Right cardiac atrium (tissue), 5 donors: Measurements from ENCODE around the gene KBTBD8. TPM values are rescaled to one million over a fixed set of nuclear protein-coding genes. Genes with fewer than 3 reads are reported as not detected.

Experiments used
- ATAC-seq, 2 donors: fragments of 200-7000 bp; cut with Tn5 transposase; one replicate each; pipeline versions ENCODE4 v1.8.0 to v1.9.1; 2020; ENCODE audit warnings: moderate library complexity in 2 of 2, mild to moderate bottlenecking in 1 of 2
- DNase-seq, 3 donors: peaks; one replicate each; pipeline ENCODE4 v3.0.0-alpha.2; 2020
- H3K27ac ChIP-seq: one replicate; pipeline ENCODE4 v1.5.1; 2013; ENCODE audit warnings: mild to moderate bottlenecking, low read length, control low read depth, moderate library complexity
- H3K27me3 ChIP-seq: one replicate; pipeline ENCODE4 v1.6.1; 2013; ENCODE audit not compliant: control insufficient read depth, insufficient read depth
- H3K4me1 ChIP-seq: one replicate; pipeline ENCODE4 v1.6.1; 2013; ENCODE audit warnings: low read length; ENCODE audit not compliant: control insufficient read depth, insufficient read depth
- H3K4me3 ChIP-seq: one replicate; pipeline ENCODE4 v1.5.1; 2013; ENCODE audit warnings: low read length, control low read depth
- H3K9me3 ChIP-seq: one replicate; pipeline ENCODE4 v1.6.1; 2013; ENCODE audit warnings: low read length; ENCODE audit not compliant: control insufficient read depth
- WGBS: extraction: QIAGEN DNeasy Blood & Tissue Kit; methylation state at CpG from one replicate; pipeline ENCODE4 v1.1.7; 2013; 5-methylcytosine and 5-hydroxymethylcytosine counted together
- intact Hi-C, 4 donors: fragments of 100-400 bp; cut with DNase I; formaldehyde crosslinking; loops; one replicate each; pipeline versions ENCODE4 v1.11.0 to v1.14.0; 2022 to 2023
- polyA plus RNA-seq: library from polyadenylated mRNA; stranded (reverse); fragments of 200-250 nt; gene quantifications from one replicate; pipeline ENCODE4 v1.2.3, GENCODE V29; 2013
- total RNA-seq, 4 donors: library from RNA; stranded (reverse); fragmentation: NEBNext Ultra II Directional; extraction: Animal tissue kit (Norgen Biotek cat#: 25700); gene quantifications; one replicate each; pipeline ENCODE4 v1.2.1, GENCODE V29; 2021
- donor health status: healthy with polysubstance abuse.
- donor health status: DM: no; HTN: yes; CAD: no.
- donor health status: DM: no; HTN: no; CAD: no.
- donor health status: DM: no; HTN: yes; CAD: no; lungs with severe emphysema.
- donor health status: DM: yes; HTN: yes; CAD: no.

KBTBD8 gene
- total and polyA plus RNA-seq, 5 donors, result 2.0 to 7.1 (median 5.6) TPM

DNA sequence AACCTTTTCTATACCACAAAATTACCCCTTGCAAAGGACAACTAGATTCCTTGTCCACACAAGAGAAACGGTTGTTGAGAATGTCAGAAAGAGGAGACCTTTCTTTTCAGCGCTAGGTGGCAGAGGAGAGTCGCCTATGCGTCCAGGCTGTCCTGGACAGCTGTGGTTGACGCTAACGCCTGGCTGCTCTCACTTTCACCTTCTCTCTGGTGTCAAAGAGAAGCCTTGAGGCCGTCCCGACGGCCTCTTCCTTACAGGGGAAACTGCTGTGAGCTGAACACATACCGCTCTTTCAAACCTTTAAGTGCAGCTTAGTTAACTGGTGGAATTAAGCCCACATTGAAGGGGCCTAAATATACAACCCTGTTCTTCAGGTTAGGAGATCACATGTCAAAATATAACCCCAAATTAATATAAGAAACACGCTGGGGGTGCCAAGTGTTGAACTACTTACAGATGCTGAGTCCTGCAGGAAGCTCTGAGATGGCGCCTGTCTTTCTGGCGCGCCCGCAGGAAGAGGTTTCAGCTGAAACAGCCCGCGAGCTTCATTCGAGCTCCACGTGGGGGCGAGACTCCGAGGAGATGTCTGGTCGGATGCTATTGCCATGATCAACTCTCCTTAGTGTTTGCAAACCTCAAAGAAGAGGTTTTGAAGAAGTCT lies 26.1 kb upstream of the KBTBD8 start:
- Histone ChIP-seq H3K9me3 (no peaks in the 10 kb centered on the region), H3K27ac (no peak overlapping the region), H3K4me3 (peak overlapping the region; percentile 63), H3K4me1 (no peaks in the 10 kb centered on the region), H3K27me3 (peaks cover 2% of the 10 kb centered on the region)
- intact Hi-C loops, result no loop called here
- DNase-seq, result peak; percentile 71 to 83 (median 77)
- ATAC-seq, result peak; percentile 97 to 98
- 9% methylated on average over 22 of the region's 22 CpGs for WGBS

DNA sequence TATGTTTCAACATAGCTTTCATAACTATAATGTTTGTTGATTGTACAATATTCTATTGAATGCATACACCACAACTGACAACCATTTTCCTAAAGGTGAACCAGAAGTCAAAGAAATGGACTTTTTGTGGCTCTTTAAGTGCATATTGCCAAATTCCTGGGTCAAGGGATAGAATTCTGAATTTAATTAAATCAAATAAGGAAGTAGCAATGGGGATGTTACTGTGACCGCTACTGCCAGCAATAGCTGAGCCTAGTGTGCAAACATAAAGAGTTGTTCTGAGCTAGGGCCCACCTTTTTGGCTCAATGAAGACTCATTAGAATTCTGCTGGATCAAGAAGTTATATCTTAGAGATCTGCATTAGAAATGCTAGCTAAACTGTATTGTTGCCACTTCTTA lies 17.3 kb upstream of the KBTBD8 start:
- H3K27me3 ChIP-seq, result no peaks in the 10 kb centered on the region
- H3K9me3 ChIP-seq, result no peaks in the 10 kb centered on the region
- WGBS, result 88% methylated on average over 1 of the region's 1 CpG
- DNase-seq (no peak), ATAC-seq (no peak)
- H3K4me1 ChIP-seq, result no peaks in the 10 kb centered on the region
- H3K27ac ChIP-seq, result no peak overlapping the region
- no peak overlapping the region for H3K4me3 ChIP-seq
- intact Hi-C loops, result loop anchor here in 2 of 4 donors (10.0 kb wide), 1 partner anchor 54 kb away; no protein-coding TSS in a partner anchor

DNA sequence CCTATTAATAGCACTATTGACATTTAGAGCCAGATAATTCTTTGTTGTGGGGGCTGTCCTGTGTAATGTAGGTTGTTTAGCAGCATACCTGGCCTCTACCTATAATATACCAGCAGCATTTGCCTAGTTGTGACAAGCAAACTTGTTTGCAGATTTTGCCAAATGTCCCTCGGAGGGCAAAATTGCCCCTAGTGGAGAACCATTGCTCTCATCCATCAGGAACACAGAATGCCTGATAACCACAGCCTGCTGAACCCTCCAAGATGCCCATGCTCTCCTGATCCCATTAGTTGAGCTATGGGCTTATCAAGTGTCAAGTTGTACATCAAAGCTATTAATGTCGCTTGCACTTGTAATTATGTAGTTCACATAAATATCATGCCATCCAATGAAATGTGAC lies 15.0 kb upstream of the KBTBD8 start:
- H3K9me3 ChIP-seq, result no peaks in the 10 kb centered on the region

DNA sequence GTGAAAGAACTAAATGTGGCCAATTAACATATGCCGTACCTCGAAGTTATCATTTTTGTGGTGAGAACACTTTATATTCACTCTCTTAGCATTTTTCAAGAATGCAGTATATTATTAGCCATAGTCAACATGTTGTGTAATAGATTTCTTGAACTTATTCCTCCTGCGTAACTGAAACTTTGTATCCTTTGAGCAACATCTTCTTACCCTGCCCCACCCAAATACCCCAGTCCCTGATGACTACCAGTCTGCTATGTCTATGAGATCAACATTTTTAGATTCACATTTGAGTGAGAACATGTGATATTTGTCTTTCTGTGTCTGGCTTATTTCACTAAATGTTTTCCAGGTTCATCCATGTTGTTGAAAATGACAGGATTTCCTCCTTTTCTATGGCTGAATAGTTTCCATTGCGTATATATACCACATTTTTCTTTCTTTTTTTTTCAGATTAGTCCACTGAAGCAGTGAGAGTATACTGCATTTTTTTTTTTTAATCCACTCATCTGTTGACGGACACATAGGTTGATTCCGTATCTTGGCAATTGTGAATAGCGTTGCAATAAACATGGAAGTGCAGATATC lies 12.7 kb upstream of the KBTBD8 start:
- 89% methylated on average over 7 of the region's 7 CpGs for WGBS
- no peak overlapping the region for H3K4me3 ChIP-seq
- H3K9me3 ChIP-seq, result no peaks in the 10 kb centered on the region
- intact Hi-C loops, result loop anchor here (5.0 to 10.0 kb wide), 2 partner anchors 49 to 52 kb away; no protein-coding TSS in a partner anchor
- ATAC-seq, result no peak
- H3K27me3 ChIP-seq, result no peaks in the 10 kb centered on the region
- DNase-seq, result no peak
- no peaks in the 10 kb centered on the region for H3K4me1 ChIP-seq
- H3K27ac ChIP-seq, result no peak overlapping the region

More for the DNA sequence above, 15.0 kb upstream of the KBTBD8 start:
- H3K27ac ChIP-seq, result no peak overlapping the region
- H3K4me3 ChIP-seq, result no peak overlapping the region
- H3K27me3 ChIP-seq, result no peaks in the 10 kb centered on the region
- ATAC-seq (no peak), DNase-seq (no peak)
- no peaks in the 10 kb centered on the region for H3K4me1 ChIP-seq
- intact Hi-C loops, result loop anchor here in 2 of 4 donors (10.0 kb wide), 1 partner anchor 52 kb away; no protein-coding TSS in a partner anchor
- 67% methylated on average over 2 of the region's 2 CpGs for WGBS

DNA sequence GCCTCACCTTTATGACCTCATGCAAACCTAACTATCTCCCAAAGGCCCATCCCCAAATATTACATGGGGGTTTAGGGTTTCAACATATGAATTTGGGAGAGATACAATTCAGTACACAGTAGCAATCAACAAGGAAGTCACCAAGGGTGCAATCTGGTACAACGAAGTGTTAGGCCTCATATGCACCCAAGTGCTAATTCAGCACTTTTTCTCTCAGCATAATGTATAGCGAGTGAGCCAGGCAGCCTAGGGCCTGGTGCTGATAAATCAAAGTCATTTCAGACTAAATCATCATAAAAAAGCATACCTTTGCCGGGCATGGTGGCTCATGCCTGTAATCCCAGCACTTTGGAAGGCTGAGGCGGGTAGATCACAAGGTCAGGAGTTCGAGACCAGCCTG lies 11.7 kb upstream of the KBTBD8 start:
- Histone ChIP-seq H3K27ac (no peak overlapping the region), H3K27me3 (no peaks in the 10 kb centered on the region), H3K4me3 (no peak overlapping the region), H3K4me1 (no peaks in the 10 kb centered on the region), H3K9me3 (no peaks in the 10 kb centered on the region)
- ATAC-seq, result no peak
- intact Hi-C loops, result loop anchor here (5.0 to 10.0 kb wide), 2 partner anchors 48 to 51 kb away; no protein-coding TSS in a partner anchor
- DNase-seq, result no peak
- 89% methylated on average over 5 of the region's 5 CpGs for WGBS

DNA sequence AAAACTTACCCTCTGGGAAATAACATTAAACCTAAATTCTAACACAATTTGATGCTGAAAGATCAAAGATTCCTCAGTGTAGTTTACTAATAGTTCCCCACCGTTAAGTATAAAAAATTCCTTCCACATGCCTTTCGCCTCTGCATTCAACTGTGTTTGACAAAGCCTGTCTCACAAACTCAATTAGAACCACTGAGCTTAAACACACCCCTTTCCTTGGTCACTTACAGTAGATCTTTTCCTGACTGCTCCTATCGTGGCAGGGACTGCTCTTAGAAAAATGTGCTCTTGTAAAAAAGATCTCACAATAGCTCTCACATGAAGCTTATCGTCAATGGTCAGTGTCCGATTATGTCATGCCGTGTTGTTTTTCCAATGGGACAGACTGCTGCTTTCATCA lies 8.9 kb upstream of the KBTBD8 start:
- no peak for ATAC-seq
- WGBS, result 29% methylated on average over 6 of the region's 6 CpGs
- no peak for DNase-seq
- no peak overlapping the region for H3K4me3 ChIP-seq
- H3K4me1 ChIP-seq, result no peaks in the 10 kb centered on the region
- no peak overlapping the region for H3K27ac ChIP-seq
- H3K27me3 ChIP-seq, result no peaks in the 10 kb centered on the region
- intact Hi-C loops, result loop anchor here (5.0 to 10.0 kb wide), 2 partner anchors 46 to 48 kb away; no protein-coding TSS in a partner anchor
- no peaks in the 10 kb centered on the region for H3K9me3 ChIP-seq

DNA sequence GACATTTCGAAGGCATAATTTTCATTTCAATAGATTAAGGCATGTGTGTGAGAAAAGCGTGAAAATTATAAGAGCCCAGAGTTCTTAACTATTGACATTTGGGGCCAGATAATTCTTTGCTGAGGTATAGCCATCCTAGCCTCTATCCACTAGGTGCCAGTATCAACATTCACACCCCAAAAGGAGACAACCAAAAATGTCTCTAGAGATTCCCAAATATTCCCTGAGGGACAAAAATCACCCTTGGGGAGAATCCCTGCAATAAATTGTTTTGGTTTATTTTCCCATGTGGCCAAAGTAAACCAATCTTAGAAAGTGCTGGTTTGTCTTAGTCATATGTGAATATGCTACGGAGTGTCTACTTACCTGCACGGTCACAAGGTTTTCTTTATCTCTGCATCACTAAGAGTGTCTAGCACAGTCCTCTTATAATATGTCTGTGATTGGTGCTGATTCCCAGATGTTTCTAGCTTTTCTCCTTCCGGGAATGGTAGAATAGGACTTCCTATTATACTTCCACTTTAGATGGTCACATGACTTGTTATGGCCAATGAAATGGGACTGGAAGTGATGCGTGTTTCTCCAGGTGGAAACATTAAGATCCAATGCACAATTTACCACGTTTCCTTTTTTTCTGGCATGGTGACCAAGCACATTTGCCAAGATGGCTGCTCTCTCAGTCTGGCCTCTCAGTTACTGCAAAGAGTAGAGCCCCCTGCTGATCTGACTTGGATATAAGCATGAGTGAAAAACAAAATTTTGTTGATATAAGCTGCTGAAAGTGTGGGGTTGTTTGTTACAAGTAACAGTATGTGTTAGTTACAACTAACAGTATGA lies 8.0 kb upstream of the KBTBD8 start:
- DNase-seq (no peak), ATAC-seq (peak in 1 of 2 donors; percentile 47)
- 80% methylated on average over 7 of the region's 7 CpGs for WGBS
- H3K9me3 ChIP-seq, result no peaks in the 10 kb centered on the region
- no peaks in the 10 kb centered on the region for H3K27me3 ChIP-seq
- no peaks in the 10 kb centered on the region for H3K4me1 ChIP-seq
- H3K27ac ChIP-seq, result no peak overlapping the region
- H3K4me3 ChIP-seq, result no peak overlapping the region
- intact Hi-C loops, result loop anchor here (5.0 to 10.0 kb wide), 2 partner anchors 45 to 47 kb away; no protein-coding TSS in a partner anchor

DNA sequence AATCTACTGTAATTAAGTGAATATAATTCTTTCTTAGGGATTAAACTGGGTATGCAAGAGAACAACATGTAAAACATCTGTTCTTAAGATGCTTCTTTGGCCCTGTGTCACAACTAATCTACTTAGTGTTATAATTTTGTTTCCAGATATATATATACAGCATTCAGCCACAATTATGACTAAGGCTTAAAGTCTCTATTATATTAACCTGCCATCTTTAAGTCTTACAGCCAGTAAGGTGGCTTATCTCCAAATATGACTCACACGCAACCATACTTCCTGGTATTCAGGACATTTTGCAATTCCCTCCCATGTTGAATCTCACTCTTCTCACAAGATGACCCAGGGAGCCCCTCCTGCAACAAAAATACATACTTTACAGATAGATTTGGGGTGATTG lies 6.6 kb upstream of the KBTBD8 start:
- no peak for ATAC-seq
- DNase-seq, result no peak
- Histone ChIP-seq H3K27ac (no peak overlapping the region), H3K9me3 (no peaks in the 10 kb centered on the region), H3K4me1 (no peaks in the 10 kb centered on the region), H3K4me3 (no peak overlapping the region), H3K27me3 (no peaks in the 10 kb centered on the region)
- intact Hi-C loops, result no loop called here
- 66% methylated on average over 1 of the region's 1 CpG for WGBS

DNA sequence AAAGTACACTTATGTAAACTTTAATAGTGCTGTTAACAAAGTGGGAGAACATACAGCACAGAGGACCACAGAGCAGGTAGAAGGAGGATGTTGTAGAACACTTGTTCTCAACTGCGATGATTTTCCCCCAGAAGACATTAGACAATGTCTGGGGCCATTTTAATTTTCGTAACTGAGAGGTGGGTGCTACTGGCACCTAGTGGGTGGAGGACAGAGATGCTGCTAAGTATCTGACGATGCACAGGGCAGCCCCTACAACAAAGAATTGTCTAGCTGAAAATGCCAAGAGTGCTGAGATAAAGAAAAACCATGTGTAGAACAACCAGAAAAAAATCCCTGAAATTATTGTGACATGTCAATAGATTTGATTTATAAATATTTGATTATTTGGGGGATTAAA lies 5.0 kb upstream of the KBTBD8 start:
- no peak for DNase-seq
- Histone ChIP-seq H3K4me3 (no peak overlapping the region), H3K9me3 (no peaks in the 10 kb centered on the region), H3K4me1 (no peaks in the 10 kb centered on the region), H3K27ac (no peak overlapping the region), H3K27me3 (no peaks in the 10 kb centered on the region)
- WGBS, result 83% methylated on average over 3 of the region's 3 CpGs
- intact Hi-C loops, result no loop called here
- no peak for ATAC-seq

DNA sequence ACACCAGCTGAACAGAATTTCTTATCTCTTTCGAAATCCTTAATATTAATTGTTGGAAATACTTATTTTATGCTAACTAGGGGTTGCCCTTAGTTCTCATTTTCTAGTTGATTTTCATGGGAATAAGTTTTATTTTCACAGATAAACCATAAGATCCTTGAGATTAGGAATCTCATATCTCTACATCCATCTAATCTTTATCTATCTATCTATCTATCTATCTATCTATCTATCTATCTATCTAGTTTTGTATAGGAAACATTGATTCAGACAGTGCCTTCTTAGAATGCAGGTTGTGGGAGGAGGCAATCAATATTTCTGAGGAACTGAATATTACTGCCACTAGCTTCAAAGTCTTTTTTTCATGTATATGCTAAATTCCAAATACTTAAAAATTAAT lies 3.5 kb upstream of the KBTBD8 start:
- H3K4me3 ChIP-seq, result no peak overlapping the region
- DNase-seq (no peak), ATAC-seq (no peak)
- no peaks in the 10 kb centered on the region for H3K9me3 ChIP-seq
- no peaks in the 10 kb centered on the region for H3K4me1 ChIP-seq
- no peaks in the 10 kb centered on the region for H3K27me3 ChIP-seq
- intact Hi-C loops, result no loop called here
- H3K27ac ChIP-seq, result no peak overlapping the region
- WGBS, result 78% methylated on average over 1 of the region's 1 CpG

DNA sequence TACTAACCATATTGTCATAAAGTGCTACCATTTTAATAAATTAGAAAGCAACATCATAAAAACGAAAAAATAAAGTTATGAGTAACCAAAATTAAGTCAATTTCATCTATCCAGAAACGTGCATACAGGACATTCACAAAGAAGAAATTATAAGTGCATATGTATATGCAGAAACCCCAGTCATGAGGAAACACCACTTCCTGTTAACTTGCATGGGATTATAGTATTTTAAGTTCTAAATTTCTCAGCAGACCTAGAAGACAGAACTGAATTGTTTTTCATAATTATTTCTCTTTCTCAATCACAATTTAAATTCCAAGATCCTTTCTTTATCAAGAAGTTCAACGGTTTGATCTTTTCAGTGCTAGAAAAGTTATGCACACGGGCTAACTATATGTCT lies 1.4 kb upstream of the KBTBD8 start:
- no peaks in the 10 kb centered on the region for H3K4me1 ChIP-seq
- DNase-seq, result no peak
- WGBS, result 56% methylated on average over 4 of the region's 4 CpGs
- no peak overlapping the region for H3K27ac ChIP-seq
- H3K9me3 ChIP-seq, result no peaks in the 10 kb centered on the region
- intact Hi-C loops, result no loop called here
- H3K4me3 ChIP-seq, result no peak overlapping the region
- ATAC-seq, result no peak
- no peaks in the 10 kb centered on the region for H3K27me3 ChIP-seq
